GM12878 (cell line): ENCODE results near the gene DPY19L3. TPM values are rescaled to one million over a fixed set of nuclear protein-coding genes. Genes with fewer than 3 reads are reported as not detected.

Experiments used
- ATAC-seq: fragments of 200-7000 bp; cut with Tn5 transposase; 3 replicates; pipeline ENCODE4 v1.9.1; 2020; ENCODE audit warnings: mild to moderate bottlenecking, moderate library complexity
- BruUV-seq: library from RNA; stranded (reverse); fragments of 400-500 nt; replicated peaks from 2 replicates; lab custom pipeline; 2021; lab: Mats Ljungman, UMichigan
- CTCF ChIA-PET: fragments of 300-600 bp; sonication (Branson Sonifier 250); formaldehyde crosslinking; extraction: SDS; loops from one replicate; lab custom pipeline; 2021; ENCODE audit warnings: inconsistent platforms; lab: Yijun Ruan, JAX
- POLR2A ChIA-PET: fragments of 350-600 bp; formaldehyde crosslinking; extraction: SDS; loops from one replicate; lab custom pipeline; 2021; ENCODE audit warnings: inconsistent platforms; lab: Charles Lee
- RAD21 ChIA-PET: fragments of 300-600 bp; sonication (Branson Sonifier 250); formaldehyde crosslinking; loops from one replicate; lab custom pipeline; 2023; ENCODE audit warnings: antibody characterized with exemption; ENCODE audit not compliant: unreplicated experiment; lab: Charles Lee
- SMC1A ChIA-PET: fragments of 300-600 bp; sonication (Branson Sonifier 250); formaldehyde crosslinking; loops from one replicate; lab custom pipeline; 2023; ENCODE audit not compliant: unreplicated experiment, uncharacterized antibody; lab: Charles Lee
- DNase-seq: peaks from one replicate; pipeline ENCODE4 v3.0.0-alpha.2; 2011; ENCODE audit warnings: low read depth, low spot score
- FAIRE-seq: peaks from 3 replicates; lab custom pipeline; 2011; peaks lifted over from hg19 to GRCh38; lab: Jason Lieb, UNC
- H2AFZ ChIP-seq: 2 replicates; pipeline ENCODE4 v1.6.0; 2011; ENCODE audit warnings: low read depth, low read length, control low read depth; ENCODE audit not compliant: control insufficient read depth
- H3K27ac ChIP-seq: 2 replicates; pipeline ENCODE4 v1.5.1; 2011; ENCODE audit warnings: control low read depth; ENCODE audit not compliant: control insufficient read depth, insufficient read depth
- H3K27me3 ChIP-seq, 2 experiments: replicated peaks in 1 of 2; 2 replicates each; pipeline versions ENCODE4 v1.6.0 to v1.6.1; 2011; ENCODE audit warnings: low read length in 1 of 2; ENCODE audit not compliant: control insufficient read depth in 2 of 2, insufficient read depth in 2 of 2
- H3K36me3 ChIP-seq, 2 experiments: 2 replicates each; pipeline ENCODE4 v1.5.1; 2011; ENCODE audit warnings: low read length in 1 of 2; ENCODE audit not compliant: control insufficient read depth in 2 of 2, insufficient read depth in 2 of 2
- H3K4me1 ChIP-seq: 2 replicates; pipeline ENCODE4 v1.6.1; 2011; ENCODE audit warnings: mild to moderate bottlenecking, low read length, moderate library complexity, mixed read lengths; ENCODE audit not compliant: control insufficient read depth, insufficient read depth
- H3K4me2 ChIP-seq: 2 replicates; pipeline ENCODE4 v1.6.0; 2011; ENCODE audit warnings: control low read depth; ENCODE audit not compliant: control insufficient read depth, insufficient read depth
- H3K4me3 ChIP-seq: fragments of 200-600 bp; sonication (generic); 2 replicates; pipeline ENCODE4 v1.5.1; 2016
- H3K79me2 ChIP-seq: 2 replicates; pipeline ENCODE4 v1.6.0; 2011; ENCODE audit warnings: low read length; ENCODE audit not compliant: control insufficient read depth, insufficient read depth
- H3K9ac ChIP-seq: 2 replicates; pipeline ENCODE4 v1.8.0; 2011; ENCODE audit warnings: low read length, control low read depth, mixed read lengths; ENCODE audit not compliant: control insufficient read depth, insufficient read depth
- H3K9me3 ChIP-seq: replicated peaks from 3 replicates; pipeline ENCODE4 v1.5.1; 2011; ENCODE audit warnings: mild to moderate bottlenecking, low read length; ENCODE audit not compliant: control insufficient read depth, insufficient read depth
- H4K20me1 ChIP-seq: 2 replicates; pipeline ENCODE4 v1.6.0; 2011; ENCODE audit not compliant: control insufficient read depth, insufficient read depth
- ATF7 ChIP-seq: fragments of 450-650 bp; IDR thresholded peaks from 2 replicates; pipeline ENCODE4 v1.6.1; 2016; ENCODE audit warnings: low read depth, mild to moderate bottlenecking
- BACH1 ChIP-seq: fragments of 450-650 bp; IDR thresholded peaks from 2 replicates; pipeline ENCODE4 v1.6.1; 2017; ENCODE audit warnings: mild to moderate bottlenecking, borderline replicate concordance
- CEBPB ChIP-seq, 2 experiments: fragments of 150-350 bp in 1 of 2; IDR thresholded peaks; 2 replicates each; pipeline ENCODE4 v1.6.1; 2012 to 2014; ENCODE audit warnings: low read depth in 2 of 2, low read length in 2 of 2, borderline replicate concordance in 1 of 2, inconsistent platforms in 1 of 2
- CUX1 ChIP-seq: IDR thresholded peaks from 2 replicates; pipeline ENCODE4 v1.6.1; 2012; ENCODE audit warnings: improper control_type of control experiment, low read depth, low read length; ENCODE audit not compliant: insufficient replicate concordance
- DPF2 ChIP-seq: fragments of 450-650 bp; IDR thresholded peaks from 2 replicates; pipeline ENCODE4 v1.6.1; 2017; ENCODE audit warnings: mild to moderate bottlenecking
- EED ChIP-seq: sonication (generic); IDR thresholded peaks from 2 replicates; pipeline ENCODE4 v1.6.1; 2016; ENCODE audit warnings: antibody characterized with exemption, low read depth
- IRF4 ChIP-seq: IDR thresholded peaks from 2 replicates; pipeline ENCODE4 v1.6.1; 2011; ENCODE audit warnings: low read depth, low read length
- MEF2B ChIP-seq: fragments of 450-650 bp; IDR thresholded peaks from 2 replicates; pipeline ENCODE4 v1.6.1; 2018; ENCODE audit warnings: mild to moderate bottlenecking, moderate library complexity; ENCODE audit not compliant: partially characterized antibody, poor library complexity, severe bottlenecking
- NR2C1 ChIP-seq: fragments of 450-650 bp; IDR thresholded peaks from 2 replicates; pipeline ENCODE4 v1.6.1; 2017; ENCODE audit warnings: antibody characterized with exemption, mild to moderate bottlenecking, moderate library complexity
- WRNIP1 ChIP-seq: IDR thresholded peaks from 2 replicates; pipeline ENCODE4 v1.6.1; 2011; ENCODE audit warnings: low read depth, low read length, improper control_type of control experiment, borderline replicate concordance
- ZBED1 ChIP-seq: IDR thresholded peaks from 2 replicates; pipeline ENCODE4 v1.6.1; 2016; ENCODE audit warnings: borderline replicate concordance
- ZBTB4 ChIP-seq: fragments of 450-650 bp; formaldehyde crosslinking; IDR thresholded peaks from 2 replicates; pipeline ENCODE4 v1.4.0; 2022; ENCODE audit warnings: mild to moderate bottlenecking, moderate library complexity
- WGBS: methylation state at CpG from one replicate; pipeline ENCODE4 v1.1.6; 2016; ENCODE audit warnings: low lambda C conversion rate; ENCODE audit not compliant: insufficient replicate concordance, insufficient coverage; ENCODE audit errors: missing lambda C conversion rate; 5-methylcytosine and 5-hydroxymethylcytosine counted together
- in situ Hi-C: fragments of 300-500 bp; cut with MboI; formaldehyde crosslinking; loops from 9 replicates; pipeline ENCODE4 v1.14.3; 2018; ENCODE audit warnings: mixed read lengths
- intact Hi-C: fragments of 100-400 bp; cut with micrococcal nuclease; formaldehyde crosslinking; loops from one replicate; pipeline ENCODE4 v1.14.2; 2022; ENCODE audit not compliant: unreplicated experiment
- polyA plus RNA-seq, 11 experiments: library from polyadenylated mRNA; depleted of rRNA in 4 of 11; unstranded in 6 of 11; stranded (reverse) in 5 of 11; fragments of >200 nt; fragmentation: Nextera tagmentation in 4 of 11; fragmentation: Illumina TruSeq in 1 of 11; extraction: Ambion mirVana in 4 of 11; extraction: Trizol in 1 of 11; gene quantifications; 1 replicate in 1 of 11; 2 replicates in 10 of 11; pipeline versions ENCODE4 v1.2.1 to v1.2.3, GENCODE V29; 2011 to 2016; ENCODE audit warnings: inconsistent platforms in 2 of 11, missing spikeins in 2 of 11, low read depth in 1 of 11
- total RNA-seq, 4 experiments: library from RNA; depleted of rRNA in 3 of 4; stranded (reverse); fragments of >200 nt in 3 of 4; fragmentation: Illumina TruSeq in 1 of 4; extraction: Trizol in 1 of 4; gene quantifications; 2 replicates each; pipeline versions ENCODE4 v1.2.1 to v1.2.3, GENCODE V29; 2013 to 2021
- TF ChIP-seq, protein P1 (sequence below): fragments of 450-650 bp; IDR thresholded peaks from 2 replicates; pipeline ENCODE4 v1.6.1; 2017; ENCODE audit warnings: borderline replicate concordance

Gene DPY19L3
- total and polyA plus RNA-seq, 10 of the 15 experiments (the other 5 are each of a cell fraction or from before 2014, with no cell fraction given) = 2.5 to 30.2 (median 13.7) TPM

DNA sequence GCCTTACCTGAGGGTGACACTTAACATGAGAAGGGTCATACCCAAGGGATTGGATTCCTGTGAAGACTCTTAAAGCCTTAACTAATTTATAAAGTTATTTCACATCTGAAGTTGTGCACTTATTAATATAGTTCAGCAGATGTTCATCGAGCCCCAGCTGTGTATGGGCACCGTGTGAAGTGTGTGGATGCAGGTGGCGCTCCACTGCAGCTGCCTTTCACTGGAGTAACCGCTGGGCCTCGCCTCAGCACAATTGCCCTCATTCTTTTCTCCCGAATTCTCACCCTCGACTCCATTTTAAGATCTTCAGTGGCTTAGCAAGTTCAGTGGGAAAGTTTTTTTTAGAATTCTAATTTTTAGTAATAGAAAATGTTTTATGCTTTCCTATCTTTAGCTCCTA is 66.2 kb downstream of the DPY19L3 start:
- Histone ChIP-seq H4K20me1 (no peaks in the 10 kb centered on the region), H3K79me2 (no peaks in the 10 kb centered on the region), H3K27me3 (no peaks in the 10 kb centered on the region), H2AFZ (no peak overlapping the region), H3K9ac (no peak overlapping the region), H3K4me1 (no peaks in the 10 kb centered on the region), H3K36me3 (no peaks in the 10 kb centered on the region; a peak in 1 of 4 replicates), H3K4me2 (no peak overlapping the region), H3K4me3 (no peak overlapping the region), H3K27ac (no peak overlapping the region), H3K9me3 (no peaks in the 10 kb centered on the region)
- ChIA-PET CTCF (interaction anchor here (1.4 kb wide), 1 partner anchor 200 kb away, joined by 3 read pairs; no protein-coding TSS in a partner anchor), POLR2A (no interaction called here), SMC1A (no interaction called here), RAD21 (no interaction called here)
- in situ Hi-C loops = no loop called here
- ATAC-seq (no peak), DNase-seq (no peak), FAIRE-seq (no peak)
- intact Hi-C loops = loop anchor here (5.0 kb wide), 1 partner anchor 100 kb away; no protein-coding TSS in a partner anchor
- BruUV-seq = no TSS peak
- WGBS = 97% methylated on average over 7 of the region's 7 CpGs
- TF ChIP-seq IRF4 = no peak
- TF ChIP-seq WRNIP1 = no peak
- no peak for TF ChIP-seq EED
- TF ChIP-seq BACH1 = no peak
- no peak for TF ChIP-seq ZBED1
- no peak for TF ChIP-seq MEF2B
- no peak for TF ChIP-seq DPF2
- TF ChIP-seq ZBTB4 (CRISPR knock-in tag) = no peak
- TF ChIP-seq ATF7 = no peak
- no peak for TF ChIP-seq CUX1
- no peak for TF ChIP-seq NR2C1
- TF ChIP-seq, protein P1, sequence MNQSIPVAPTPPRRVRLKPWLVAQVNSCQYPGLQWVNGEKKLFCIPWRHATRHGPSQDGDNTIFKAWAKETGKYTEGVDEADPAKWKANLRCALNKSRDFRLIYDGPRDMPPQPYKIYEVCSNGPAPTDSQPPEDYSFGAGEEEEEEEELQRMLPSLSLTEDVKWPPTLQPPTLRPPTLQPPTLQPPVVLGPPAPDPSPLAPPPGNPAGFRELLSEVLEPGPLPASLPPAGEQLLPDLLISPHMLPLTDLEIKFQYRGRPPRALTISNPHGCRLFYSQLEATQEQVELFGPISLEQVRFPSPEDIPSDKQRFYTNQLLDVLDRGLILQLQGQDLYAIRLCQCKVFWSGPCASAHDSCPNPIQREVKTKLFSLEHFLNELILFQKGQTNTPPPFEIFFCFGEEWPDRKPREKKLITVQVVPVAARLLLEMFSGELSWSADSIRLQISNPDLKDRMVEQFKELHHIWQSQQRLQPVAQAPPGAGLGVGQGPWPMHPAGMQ = no peak
- TF ChIP-seq CEBPB (IDR thresholded peaks at IDR 0.05; ENCODE audit: borderline replicate concordance in 1 of 2, low read depth in 2 of 2, low read length in 2 of 2) = no peak
